Colonic mucosa (tissue), 4 donors: Measurements from ENCODE around the gene MSI2. TPM values are rescaled to one million over a fixed set of nuclear protein-coding genes. Genes with fewer than 3 reads are reported as not detected.

Experiments used
- DNase-seq: peaks from one replicate; pipeline ENCODE4 v3.0.0-alpha.2; 2020
- H3K27ac ChIP-seq: fragments of 200-600 bp; one replicate; pipeline ENCODE4 v1.8.0; 2021
- H3K27me3 ChIP-seq: fragments of 200-600 bp; one replicate; pipeline ENCODE4 v1.8.0; 2021
- H3K36me3 ChIP-seq: fragments of 200-600 bp; one replicate; pipeline ENCODE4 v1.8.0; 2021
- H3K4me1 ChIP-seq: fragments of 200-600 bp; one replicate; pipeline ENCODE4 v1.8.0; 2021; ENCODE audit warnings: mild to moderate bottlenecking
- H3K4me3 ChIP-seq: fragments of 200-600 bp; one replicate; pipeline ENCODE4 v1.8.0; 2021
- H3K9ac ChIP-seq, 2 donors: one replicate each; pipeline ENCODE4 v1.7.0; 2013; ENCODE audit warnings: control low read depth in 2 of 2, low read depth in 2 of 2, low read length in 2 of 2
- H3K9me3 ChIP-seq: fragments of 200-600 bp; one replicate; pipeline ENCODE4 v1.8.0; 2021
- intact Hi-C: fragments of 100-400 bp; cut with DNase I; formaldehyde crosslinking; loops from one replicate; pipeline ENCODE4 v1.14.1; 2022
- total RNA-seq, 2 donors: library from RNA; stranded (reverse); fragmentation: NEBNext Ultra II Directional in 1 of 2; extraction: Animal tissue kit (Norgen Biotek cat#: 25700) in 1 of 2; gene quantifications; one replicate each; pipeline ENCODE4 v1.2.1, GENCODE V29; 2021
- TF ChIP-seq, protein P1 (sequence below): fragments of 200-600 bp; IDR thresholded peaks from one replicate; pipeline ENCODE4 v1.8.0; 2022; ENCODE audit warnings: antibody characterized with exemption, mild to moderate bottlenecking
- donor health status: healthy.
- donor health status: DM: no; HTN: no; CAD: no.
- donor health status: DM: no; HTN: no; CAD: no.

Gene MSI2
- total RNA-seq, 2 donors from 2014 or later, result 61.6 to 75.4 TPM

DNA sequence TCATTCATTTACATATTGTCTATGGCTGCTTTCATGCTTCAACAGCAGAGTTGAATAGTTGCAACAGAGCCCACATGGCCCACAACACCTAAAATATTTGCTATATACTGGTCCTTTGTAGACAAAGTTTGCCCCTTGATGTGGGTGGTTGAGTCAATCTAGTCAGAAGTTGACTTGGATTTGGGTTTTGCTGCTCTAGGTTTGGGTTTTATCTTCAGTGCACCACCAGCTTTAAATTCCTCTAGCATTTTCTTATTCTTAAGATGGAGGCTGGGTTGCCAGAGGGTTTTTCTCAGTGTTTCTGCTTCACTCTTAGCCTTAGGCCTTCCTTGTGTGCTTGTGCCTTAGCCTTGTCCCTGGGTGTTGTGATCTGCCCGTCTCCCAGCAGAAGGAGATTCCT is 437.7 kb downstream of the MSI2 start:
- DNase-seq, result no peak
- TF ChIP-seq, protein P1, sequence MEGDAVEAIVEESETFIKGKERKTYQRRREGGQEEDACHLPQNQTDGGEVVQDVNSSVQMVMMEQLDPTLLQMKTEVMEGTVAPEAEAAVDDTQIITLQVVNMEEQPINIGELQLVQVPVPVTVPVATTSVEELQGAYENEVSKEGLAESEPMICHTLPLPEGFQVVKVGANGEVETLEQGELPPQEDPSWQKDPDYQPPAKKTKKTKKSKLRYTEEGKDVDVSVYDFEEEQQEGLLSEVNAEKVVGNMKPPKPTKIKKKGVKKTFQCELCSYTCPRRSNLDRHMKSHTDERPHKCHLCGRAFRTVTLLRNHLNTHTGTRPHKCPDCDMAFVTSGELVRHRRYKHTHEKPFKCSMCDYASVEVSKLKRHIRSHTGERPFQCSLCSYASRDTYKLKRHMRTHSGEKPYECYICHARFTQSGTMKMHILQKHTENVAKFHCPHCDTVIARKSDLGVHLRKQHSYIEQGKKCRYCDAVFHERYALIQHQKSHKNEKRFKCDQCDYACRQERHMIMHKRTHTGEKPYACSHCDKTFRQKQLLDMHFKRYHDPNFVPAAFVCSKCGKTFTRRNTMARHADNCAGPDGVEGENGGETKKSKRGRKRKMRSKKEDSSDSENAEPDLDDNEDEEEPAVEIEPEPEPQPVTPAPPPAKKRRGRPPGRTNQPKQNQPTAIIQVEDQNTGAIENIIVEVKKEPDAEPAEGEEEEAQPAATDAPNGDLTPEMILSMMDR, result no peak
- H3K27ac ChIP-seq, result no peak overlapping the region
- H3K27me3 ChIP-seq, result no peaks in the 10 kb centered on the region
- H3K9me3 ChIP-seq, result no peaks in the 10 kb centered on the region
- no peak overlapping the region for H3K9ac ChIP-seq
- intact Hi-C loops, result no loop called here
- H3K36me3 ChIP-seq, result no peaks in the 10 kb centered on the region
- H3K4me1 ChIP-seq, result no peaks in the 10 kb centered on the region
- no peak overlapping the region for H3K4me3 ChIP-seq

GRCh38 chr17:57696050-57696449 is 439.7 kb downstream of the MSI2 start:
- no peak for DNase-seq
- intact Hi-C loops, result no loop called here
- H3K4me3 ChIP-seq, result no peak overlapping the region
- no peaks in the 10 kb centered on the region for H3K36me3 ChIP-seq
- no peak overlapping the region for H3K27ac ChIP-seq
- TF ChIP-seq, protein P1, result no peak
- H3K4me1 ChIP-seq, result no peaks in the 10 kb centered on the region
- H3K9ac ChIP-seq, result no peak overlapping the region
- H3K9me3 ChIP-seq, result no peaks in the 10 kb centered on the region
- H3K27me3 ChIP-seq, result no peaks in the 10 kb centered on the region

GRCh38 chr17:57697197-57697596 is 440.9 kb downstream of the MSI2 start:
- no peak for DNase-seq
- H3K4me3 ChIP-seq, result no peak overlapping the region
- H3K9ac ChIP-seq, result no peak overlapping the region
- H3K36me3 ChIP-seq, result no peaks in the 10 kb centered on the region
- no peak overlapping the region for H3K27ac ChIP-seq
- H3K27me3 ChIP-seq, result no peaks in the 10 kb centered on the region
- no peaks in the 10 kb centered on the region for H3K4me1 ChIP-seq
- TF ChIP-seq, protein P1, result no peak
- no peaks in the 10 kb centered on the region for H3K9me3 ChIP-seq
- intact Hi-C loops, result no loop called here

GRCh38 chr17:57697891-57698711 is 441.8 kb downstream of the MSI2 start:
- no peak overlapping the region for H3K4me3 ChIP-seq
- H3K9me3 ChIP-seq, result no peaks in the 10 kb centered on the region
- H3K27me3 ChIP-seq, result no peaks in the 10 kb centered on the region
- intact Hi-C loops, result no loop called here
- H3K4me1 ChIP-seq, result no peaks in the 10 kb centered on the region
- TF ChIP-seq, protein P1, result no peak
- no peak overlapping the region for H3K9ac ChIP-seq
- no peaks in the 10 kb centered on the region for H3K36me3 ChIP-seq
- peak; percentile 40 for DNase-seq
- no peak overlapping the region for H3K27ac ChIP-seq

DNA sequence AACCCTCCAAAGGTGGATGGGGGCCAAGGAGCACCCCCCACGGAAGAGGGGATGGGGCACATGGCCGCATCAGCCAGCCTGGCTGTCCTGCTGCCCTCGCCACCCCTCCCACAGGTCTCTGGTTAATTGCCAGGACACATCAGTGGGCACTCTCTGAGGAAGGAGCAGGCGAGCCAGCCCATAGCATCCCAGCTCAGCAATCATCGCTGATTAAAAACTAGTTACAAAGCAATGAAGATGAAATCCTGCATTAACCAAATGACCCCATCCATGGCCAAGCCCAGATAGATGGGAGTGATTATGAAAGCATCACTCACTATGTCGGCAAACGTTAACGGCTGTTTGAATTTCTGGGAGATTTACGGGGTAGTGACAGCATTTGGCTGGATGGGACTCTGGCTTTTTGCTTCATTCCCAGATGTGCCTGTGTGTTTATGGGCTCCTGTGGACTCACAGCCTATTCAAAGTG is 443.5 kb downstream of the MSI2 start:
- intact Hi-C loops, result no loop called here
- Histone ChIP-seq H3K27ac (no peak overlapping the region), H3K27me3 (no peaks in the 10 kb centered on the region), H3K9me3 (no peaks in the 10 kb centered on the region), H3K4me1 (no peaks in the 10 kb centered on the region), H3K9ac (no peak overlapping the region), H3K36me3 (no peaks in the 10 kb centered on the region), H3K4me3 (no peak overlapping the region)
- TF ChIP-seq, protein P1, result no peak
- no peak for DNase-seq
